RWPE2 (cell line): Measurements from ENCODE around the gene COL27A1.
A peak's percentile ranks its signal among the peaks of the same experiment; 100 is the strongest.

Experiments used
- ATAC-seq: fragments of 200-7000 bp; cut with Tn5 transposase; 3 replicates; pipeline ENCODE4 v1.9.1; 2021; ENCODE audit warnings: low read depth
- DNase-seq: peaks from one replicate; pipeline ENCODE4 v3.0.0-alpha.2; 2020; ENCODE audit warnings: low spot score
- H3K27ac ChIP-seq: fragments of 450-650 bp; 2 replicates; pipeline ENCODE4 v1.5.1; 2017; ENCODE audit warnings: mild to moderate bottlenecking; ENCODE audit not compliant: poor library complexity, severe bottlenecking
- H3K27me3 ChIP-seq: fragments of 250-450 bp; sonication (Bioruptor Pico); 2 replicates; pipeline ENCODE4 v1.5.1; 2021; ENCODE audit warnings: mild to moderate bottlenecking, moderate library complexity; ENCODE audit not compliant: insufficient read depth, poor library complexity, severe bottlenecking
- H3K36me3 ChIP-seq: fragments of 250-450 bp; sonication (Bioruptor Pico); 2 replicates; pipeline ENCODE4 v1.5.1; 2020; ENCODE audit warnings: low read depth, mild to moderate bottlenecking, moderate library complexity
- H3K4me1 ChIP-seq: fragments of 250-450 bp; sonication (Bioruptor Pico); 2 replicates; pipeline ENCODE4 v1.5.1; 2021; ENCODE audit warnings: mild to moderate bottlenecking, moderate library complexity; ENCODE audit not compliant: insufficient read depth, poor library complexity, severe bottlenecking
- H3K4me3 ChIP-seq: fragments of 250-450 bp; sonication (Bioruptor Pico); 2 replicates; pipeline ENCODE4 v1.5.1; 2021; ENCODE audit warnings: mild to moderate bottlenecking, moderate library complexity; ENCODE audit not compliant: severe bottlenecking
- H3K9me3 ChIP-seq: fragments of 250-450 bp; sonication (Bioruptor Pico); 2 replicates; pipeline ENCODE4 v1.5.1; 2021; ENCODE audit warnings: mild to moderate bottlenecking, moderate library complexity; ENCODE audit not compliant: severe bottlenecking
- CTCF ChIP-seq: fragments of 450-650 bp; IDR thresholded peaks from one replicate; pipeline ENCODE4 v1.5.1; 2017; ENCODE audit warnings: mild to moderate bottlenecking, moderate library complexity; ENCODE audit not compliant: poor library complexity, severe bottlenecking

Gene COL27A1

DNA sequence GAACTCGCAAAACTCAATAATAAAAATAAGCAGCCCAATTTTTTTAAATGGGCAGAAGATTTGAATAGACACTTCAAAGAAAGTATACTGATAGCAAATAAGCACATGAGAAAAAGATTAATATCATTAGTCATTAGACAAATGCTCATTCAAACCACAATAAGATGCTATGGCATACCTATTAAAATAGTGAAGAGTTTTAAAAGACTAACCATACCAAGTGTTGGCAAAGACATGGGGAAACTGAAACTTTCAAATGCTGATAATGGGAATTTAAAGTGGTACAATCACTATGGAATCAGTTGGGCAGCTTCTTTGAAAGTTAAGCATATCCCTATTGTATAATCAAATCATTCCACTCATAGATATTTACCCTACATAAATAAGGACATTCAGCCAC is 141.0 kb downstream of the COL27A1 start:
- no peak for ATAC-seq
- no peak for DNase-seq
- Histone ChIP-seq H3K4me1 (no peaks in the 10 kb centered on the region), H3K9me3 (peaks cover 2% of the 10 kb centered on the region), H3K36me3 (peaks cover 68% of the 10 kb centered on the region), H3K27ac (no peak overlapping the region), H3K27me3 (no peaks in the 10 kb centered on the region), H3K4me3 (no peak overlapping the region)
- no peak for TF ChIP-seq CTCF

- peaks cover 44% of the 10 kb centered on the region for H3K36me3 ChIP-seq
- no peaks in the 10 kb centered on the region for H3K4me1 ChIP-seq
- no peak for ATAC-seq
- no peak for TF ChIP-seq CTCF
- no peaks in the 10 kb centered on the region for H3K27me3 ChIP-seq
- H3K4me3 ChIP-seq = no peak overlapping the region
- no peak overlapping the region for H3K27ac ChIP-seq
- DNase-seq = peak; percentile 18
- peaks cover 2% of the 10 kb centered on the region for H3K9me3 ChIP-seq
These were observed 144.2 kb downstream of the COL27A1 start for GRCh38 chr9:114299286-114300152.

GRCh38 chr9:114300153-114300845 is 145.0 kb downstream of the COL27A1 start:
- Histone ChIP-seq H3K4me3 (no peak overlapping the region), H3K4me1 (no peaks in the 10 kb centered on the region), H3K9me3 (no peaks in the 10 kb centered on the region), H3K27ac (no peak overlapping the region), H3K27me3 (no peaks in the 10 kb centered on the region), H3K36me3 (peaks cover 36% of the 10 kb centered on the region)
- TF ChIP-seq CTCF = no peak
- DNase-seq (peak; percentile 20), ATAC-seq (no peak)

- TF ChIP-seq CTCF = no peak
- no peaks in the 10 kb centered on the region for H3K4me1 ChIP-seq
- H3K36me3 ChIP-seq = peaks cover 32% of the 10 kb centered on the region
- no peaks in the 10 kb centered on the region for H3K27me3 ChIP-seq
- no peak overlapping the region for H3K4me3 ChIP-seq
- no peak overlapping the region for H3K27ac ChIP-seq
- DNase-seq = peak; percentile 32
- no peaks in the 10 kb centered on the region for H3K9me3 ChIP-seq
- no peak for ATAC-seq
These were observed 145.8 kb downstream of the COL27A1 start for GRCh38 chr9:114300846-114301797.
